ENCODE measurements around the gene SLC35F3.

The SLC35F3 gene

DNA sequence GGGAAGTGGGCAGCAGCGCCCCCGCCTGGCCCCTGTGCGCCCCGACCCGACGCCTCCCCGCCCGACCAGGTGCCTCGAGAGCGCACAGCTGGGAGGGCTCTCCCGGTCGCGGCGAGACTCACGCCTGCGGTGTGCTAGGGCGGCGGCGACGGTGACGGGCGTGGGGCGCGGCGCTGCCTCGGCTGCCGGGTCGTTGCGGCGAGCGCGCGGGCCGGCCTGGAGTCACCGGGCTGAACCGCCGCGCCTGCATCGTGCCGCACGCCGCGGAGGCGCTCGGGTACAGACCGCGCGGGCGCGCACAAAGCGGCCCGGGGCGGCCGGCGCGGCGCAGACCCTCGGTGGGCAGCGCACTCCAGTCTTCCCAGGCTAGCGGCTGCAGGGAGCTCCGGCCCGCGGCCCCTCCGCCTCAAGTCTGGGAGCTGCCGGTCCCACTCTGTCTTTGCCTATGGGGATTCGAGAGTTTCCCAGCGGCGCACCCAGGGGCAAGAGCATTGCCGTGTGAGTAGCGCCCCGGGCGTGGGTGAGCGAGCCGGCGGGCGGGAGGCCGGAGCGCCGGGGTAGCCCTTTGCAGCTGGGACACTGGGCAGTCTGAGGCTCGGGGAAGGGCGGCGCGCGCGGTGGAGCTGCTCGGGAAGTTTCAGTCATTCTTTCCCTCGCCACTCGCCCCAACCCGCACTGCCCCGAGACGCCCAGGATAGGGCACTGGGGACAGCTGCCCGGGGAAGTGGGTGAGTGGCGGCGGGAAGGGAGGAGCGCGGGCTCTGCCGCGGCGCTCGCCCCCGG, at the start of gene SLC35F3:
Gene SLC35F3, plus strand, starts transcription at position 44 of the 783 bp plus-strand sequence.
- H3K79me2 ChIP-seq (ENCODE audit: control insufficient read depth, low read length): no peaks in the 10 kb centered on the region
- no peaks in the 10 kb centered on the region for H3K9me3 ChIP-seq (ENCODE audit: control insufficient read depth, insufficient read depth, low read length)
- no peaks in the 10 kb centered on the region for H3K9me2 ChIP-seq (replicated peaks; ENCODE audit: control insufficient read depth, low read length)
- no peak within 1 kb of the TSS for H3K4me2 ChIP-seq (ENCODE audit: low read length)
- H4K20me1 ChIP-seq (ENCODE audit: control insufficient read depth, insufficient read depth, low read depth, low read length): no peaks in the 10 kb centered on the region
- no peaks in the 10 kb centered on the region for H3K36me3 ChIP-seq (ENCODE audit: control insufficient read depth, low read length)
- H3K27me3 ChIP-seq (ENCODE audit: control insufficient read depth, low read length): no peaks in the 10 kb centered on the region
- no peaks in the 10 kb centered on the region for H3K4me1 ChIP-seq (ENCODE audit: control insufficient read depth, low read length)
- H3K27ac ChIP-seq (ENCODE audit: low read depth, low read length): no peak within 1 kb of the TSS
- TF ChIP-seq CTCF (IDR thresholded peaks at IDR 0.05; ENCODE audit: low read depth, low read length, poor library complexity, severe bottlenecking) (no peak), EZH2phosphoT487 (IDR thresholded peaks at IDR 0.05; ENCODE audit: borderline replicate concordance, low read length) (no peak)
- no peak within 1 kb of the TSS for H3K4me3 ChIP-seq (ENCODE audit: low read length)
- no peaks in the 10 kb centered on the region for H3F3A ChIP-seq (ENCODE audit: control insufficient read depth, insufficient read depth)

- Histone ChIP-seq H3K4me1 (ENCODE audit: control insufficient read depth, low read length) (no peaks in the 10 kb centered on the region), H3K36me3 (ENCODE audit: control insufficient read depth, low read length) (no peaks in the 10 kb centered on the region), H3K79me2 (ENCODE audit: control insufficient read depth, low read length) (no peaks in the 10 kb centered on the region), H3F3A (ENCODE audit: control insufficient read depth, insufficient read depth) (no peaks in the 10 kb centered on the region), H3K4me2 (ENCODE audit: low read length) (no peak overlapping the region), H4K20me1 (ENCODE audit: control insufficient read depth, insufficient read depth, low read depth, low read length) (no peaks in the 10 kb centered on the region), H3K9me3 (ENCODE audit: control insufficient read depth, insufficient read depth, low read length) (no peaks in the 10 kb centered on the region), H3K27ac (ENCODE audit: low read depth, low read length) (no peak overlapping the region), H3K9me2 (replicated peaks; ENCODE audit: control insufficient read depth, low read length) (no peaks in the 10 kb centered on the region), H3K27me3 (ENCODE audit: control insufficient read depth, low read length) (no peaks in the 10 kb centered on the region), H3K4me3 (ENCODE audit: low read length) (no peak overlapping the region)
- TF ChIP-seq EZH2phosphoT487 (IDR thresholded peaks at IDR 0.05; ENCODE audit: borderline replicate concordance, low read length) (no peak), CTCF (IDR thresholded peaks at IDR 0.05; ENCODE audit: low read depth, low read length, poor library complexity, severe bottlenecking) (no peak)
Observed at GRCh38 chr1:233859446-233859845, 45.0 kb upstream of the SLC35F3 start.

DNA sequence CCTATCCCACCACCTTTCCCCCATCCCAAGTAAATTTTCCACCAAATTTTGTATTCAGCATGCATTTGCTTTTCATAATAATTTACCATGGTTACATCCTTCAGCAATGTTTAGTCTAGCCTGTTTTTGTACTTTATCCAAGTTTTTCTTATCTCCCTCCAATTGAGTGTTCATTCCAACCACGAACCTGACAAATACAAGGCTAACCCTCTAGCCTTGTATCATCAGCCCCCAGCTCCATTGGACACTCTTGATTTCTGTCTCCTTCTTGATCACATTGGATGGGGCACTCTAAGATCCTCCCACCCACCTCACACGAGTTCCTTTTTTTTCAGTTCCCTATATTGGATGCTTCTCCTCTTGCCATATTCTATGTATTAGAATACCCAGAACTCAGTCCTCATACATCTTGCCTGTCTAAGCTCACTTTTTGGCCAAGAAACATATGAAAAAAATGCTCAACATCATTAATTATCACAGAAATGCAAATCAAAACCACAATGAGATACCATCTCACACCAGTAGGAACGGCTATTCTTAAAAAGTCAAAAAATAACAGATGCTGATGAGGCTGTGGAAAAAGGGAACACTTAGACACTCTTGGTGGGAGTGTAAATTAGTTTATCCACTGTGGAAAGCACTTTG, 40.5 kb upstream of the SLC35F3 start:
- Histone ChIP-seq H3K9me3 (ENCODE audit: control insufficient read depth, insufficient read depth, low read length) (0 out of 2 replicates have a peak, but pooled peaks cover 2% of the 10 kb centered on the region), H3K36me3 (ENCODE audit: control insufficient read depth, low read length) (no peaks in the 10 kb centered on the region), H3K27me3 (ENCODE audit: control insufficient read depth, low read length) (no peaks in the 10 kb centered on the region), H4K20me1 (ENCODE audit: control insufficient read depth, insufficient read depth, low read depth, low read length) (no peaks in the 10 kb centered on the region), H3K4me1 (ENCODE audit: control insufficient read depth, low read length) (no peaks in the 10 kb centered on the region), H3K27ac (ENCODE audit: low read depth, low read length) (no peak overlapping the region), H3K79me2 (ENCODE audit: control insufficient read depth, low read length) (no peaks in the 10 kb centered on the region), H3F3A (ENCODE audit: control insufficient read depth, insufficient read depth) (no peaks in the 10 kb centered on the region), H3K4me2 (ENCODE audit: low read length) (no peak overlapping the region), H3K4me3 (ENCODE audit: low read length) (no peak overlapping the region), H3K9me2 (replicated peaks; ENCODE audit: control insufficient read depth, low read length) (no peaks in the 10 kb centered on the region)
- no peak for TF ChIP-seq CTCF (IDR thresholded peaks at IDR 0.05; ENCODE audit: low read depth, low read length, poor library complexity, severe bottlenecking)
- no peak for TF ChIP-seq EZH2phosphoT487 (IDR thresholded peaks at IDR 0.05; ENCODE audit: borderline replicate concordance, low read length)
